Measurements from ENCODE around the gene NR1D1.

NR1D1 gene

DNA sequence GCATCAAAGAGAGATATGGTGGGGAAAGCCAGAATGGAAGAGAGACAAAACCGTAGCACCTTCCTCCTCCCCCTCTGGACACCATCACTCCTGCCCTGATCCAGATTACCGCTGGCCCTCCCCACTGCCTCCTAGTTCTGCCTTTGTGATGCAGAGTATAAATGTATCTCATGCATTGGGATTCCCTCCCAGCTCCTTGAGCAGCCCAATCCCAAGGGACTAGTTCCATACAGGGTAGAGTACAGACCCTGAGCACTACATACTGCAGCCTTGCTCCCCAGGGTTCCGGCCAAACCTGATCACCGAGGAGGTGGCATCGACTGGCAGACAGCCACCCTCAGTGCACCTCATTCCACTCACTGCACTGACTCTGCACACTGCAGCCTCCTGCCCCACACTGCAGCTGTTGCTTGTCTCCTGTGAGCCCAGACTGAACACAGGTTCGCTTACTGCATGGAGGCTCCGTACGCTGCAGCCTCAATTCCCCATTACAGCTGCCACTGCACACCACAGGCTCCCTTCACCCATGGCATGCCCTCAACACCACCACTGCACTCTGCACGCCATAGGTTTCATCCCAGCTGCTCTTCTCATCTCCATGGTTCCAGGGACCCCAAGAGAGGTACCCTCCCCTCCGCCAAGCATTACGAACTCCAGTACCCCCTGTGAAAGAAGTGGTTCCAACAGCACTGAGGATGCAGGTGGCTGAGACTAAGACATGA is 39.3 kb downstream of the NR1D1 start:
- no peak for DNase-seq

DNA sequence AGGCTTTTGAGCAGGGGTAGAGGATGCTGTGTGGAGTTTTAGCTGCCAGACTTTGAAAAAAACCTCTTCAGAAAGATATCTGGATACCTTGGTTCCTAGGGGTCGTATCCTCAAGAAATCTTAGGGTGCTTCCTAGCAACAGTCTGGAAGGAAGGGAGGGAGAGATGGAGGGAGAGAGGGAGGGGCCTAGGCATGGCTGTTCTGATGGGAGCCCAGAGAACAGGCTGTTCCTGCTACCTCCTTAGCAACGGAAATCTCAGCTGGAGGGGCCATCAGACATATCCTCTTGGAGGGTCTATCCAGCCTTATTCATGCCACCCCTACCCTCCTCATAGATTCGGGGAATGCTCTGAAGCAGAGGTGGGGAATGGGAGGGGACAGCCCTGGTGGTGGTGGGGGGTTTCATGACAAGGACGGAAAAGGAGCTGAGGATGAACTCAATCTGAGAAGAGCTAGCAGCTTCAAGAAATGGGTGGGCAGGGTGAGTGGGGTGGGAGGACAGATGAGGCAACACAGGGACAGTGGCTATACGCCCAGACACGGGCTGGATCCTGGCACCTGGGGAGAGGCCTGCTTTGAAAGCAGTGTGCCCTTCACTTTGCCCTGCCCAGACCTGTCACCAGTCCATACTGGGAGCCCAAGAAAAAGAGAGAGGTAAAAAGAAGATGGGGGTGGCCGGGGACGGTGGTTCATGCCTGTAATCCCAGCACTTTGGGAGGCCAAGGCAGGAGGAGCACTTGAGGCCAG is 40.5 kb downstream of the NR1D1 start:
- no peak for DNase-seq

DNA sequence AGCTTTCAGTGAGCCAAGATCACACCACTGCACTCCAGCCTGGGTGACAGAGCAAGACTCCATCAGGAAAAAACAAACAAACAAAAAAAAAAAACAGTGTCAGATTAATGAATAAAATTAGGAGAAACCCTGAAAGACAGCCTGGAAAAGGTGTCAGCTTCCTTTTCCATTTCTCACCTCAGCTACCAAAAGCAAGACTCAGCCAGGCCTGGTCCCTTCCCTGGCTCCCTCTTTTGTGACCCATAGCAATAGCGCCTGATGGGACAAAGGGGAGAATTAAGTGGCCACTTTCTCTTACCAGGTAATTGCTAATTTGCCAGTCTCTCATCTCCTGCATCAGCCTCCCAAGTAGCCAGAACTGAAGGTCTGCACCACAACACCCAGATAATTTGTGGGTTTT is 41.5 kb downstream of the NR1D1 start:
- no peak for DNase-seq

DNA sequence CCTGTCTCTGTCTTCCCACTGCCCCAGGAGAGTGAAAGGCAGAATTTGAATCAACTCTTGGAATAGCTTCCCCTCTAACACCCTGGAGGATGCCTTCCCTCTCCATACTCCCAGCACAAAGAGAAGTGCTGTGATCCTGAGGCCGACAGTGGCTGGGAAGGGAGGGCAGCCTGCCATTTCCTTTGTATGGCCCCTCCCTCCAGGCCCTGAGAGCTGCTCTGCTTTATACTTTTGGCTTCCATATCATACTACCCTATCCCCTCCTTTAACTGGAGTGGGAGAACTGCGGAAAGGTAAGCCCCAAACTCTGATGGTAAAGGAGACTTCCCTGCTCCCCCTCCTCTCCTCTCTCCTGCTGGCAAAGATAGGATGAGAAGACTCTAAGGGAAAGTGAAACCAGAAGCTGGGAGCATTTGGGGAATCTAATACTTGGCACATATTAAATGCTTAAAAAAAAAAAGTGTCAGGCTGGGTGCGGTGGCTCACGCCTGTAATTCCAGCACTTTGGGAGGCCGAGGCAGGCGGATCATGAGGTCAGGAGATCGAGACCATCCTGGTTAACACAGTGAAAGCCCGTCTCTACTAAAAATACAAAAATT is 42.1 kb downstream of the NR1D1 start:
- no peak for DNase-seq

DNA sequence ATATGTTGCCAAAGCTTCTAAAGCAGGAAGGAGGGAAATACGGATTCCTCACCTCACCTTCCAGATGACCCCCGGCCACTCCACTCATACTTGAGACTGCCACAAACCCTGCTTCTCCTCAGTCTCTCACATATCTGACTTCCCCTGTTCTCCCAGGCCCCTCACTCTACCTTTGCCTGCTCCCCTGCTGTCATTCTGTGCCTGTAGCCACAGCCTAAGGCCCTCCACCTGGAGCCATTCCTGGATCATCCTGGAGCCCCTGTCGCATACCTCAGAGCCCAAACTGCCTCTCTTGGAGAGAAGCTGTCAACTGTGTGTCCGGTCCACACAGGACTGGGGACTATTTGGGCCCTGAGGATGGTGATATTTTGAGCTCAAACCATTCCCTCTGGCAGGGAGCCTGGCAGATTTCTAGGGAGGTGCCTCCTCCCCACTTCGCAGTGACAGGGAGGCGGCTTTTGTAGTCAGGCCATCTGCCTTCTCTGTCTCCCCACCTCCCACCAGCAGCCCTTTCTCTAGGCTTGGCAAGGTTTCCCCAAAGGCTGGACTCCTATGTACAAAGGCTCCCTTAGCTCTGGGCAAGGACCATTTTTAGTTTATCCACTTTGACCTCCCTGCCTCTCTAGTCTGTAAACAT is 43.9 kb downstream of the NR1D1 start:
- no peak for DNase-seq

All from activated CD4-positive, alpha-beta T cell treated with anti-CD3 and anti-CD28 coated beads, Interleukin-2, amount 50 U/mL, for 4 hours (primary cell).